ENCODE data around the gene PSMC3IP. TPM values are rescaled to one million over a fixed set of nuclear protein-coding genes. Genes with fewer than 3 reads are reported as not detected.
"Not testable (repeated sequence)": the region's sequence is repeated elsewhere in the genome, so short reads cannot be mapped to it uniquely, and the experiment has no call there.

PSMC3IP gene
- total RNA-seq, 1 donor from 2014 or later = 18.0 TPM

- intact Hi-C loops (cut with micrococcal nuclease) = loop anchor here (2.0 to 10.0 kb wide), 2 partner anchors 14 to 922 kb away; partner anchors contain the start of genes DHX8 and PSMC3IP
Measured at GRCh38 chr17:42563143-42563509, 14.4 kb downstream of the PSMC3IP start.

- intact Hi-C loops (cut with micrococcal nuclease) = loop anchor here (1.0 to 10.0 kb wide), 4 partner anchors 8 to 922 kb away; partner anchors contain the start of genes DHX8, PSMC3IP, RETREG3 and TUBG1
Measured at GRCh38 chr17:42562388-42563142, 15.0 kb downstream of the PSMC3IP start.

GRCh38 chr17:42561897-42562387 lies 15.6 kb downstream of the PSMC3IP start, which contains the start of gene COASY:
Gene COASY, plus strand, starts transcription at chr17:42562148. Its CDS starts 475 bp downstream, at chr17:42562623.
- intact Hi-C loops (cut with micrococcal nuclease) = loop anchor here (1.0 to 10.0 kb wide), 4 partner anchors 8 to 923 kb away; partner anchors contain the start of genes DHX8, PSMC3IP, RETREG3 and TUBG1

DNA sequence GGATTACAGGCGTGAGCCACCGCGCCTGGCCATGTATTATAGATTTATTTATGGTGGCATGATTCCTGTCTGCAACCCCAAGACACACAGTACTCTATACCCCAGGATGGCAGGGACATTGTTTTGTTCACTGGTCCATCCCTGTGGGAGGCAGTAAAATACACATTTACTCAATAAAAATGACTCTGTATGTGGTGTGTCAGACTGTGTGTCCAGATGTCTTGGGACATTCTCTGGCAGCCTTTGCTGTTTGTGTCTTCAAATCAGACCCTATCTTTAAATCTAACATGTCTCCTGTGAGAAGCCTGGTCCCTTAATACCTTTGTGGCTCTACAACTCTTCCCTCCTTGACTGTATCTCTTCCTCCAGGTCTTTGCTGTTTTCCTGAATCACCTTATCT lies 17.3 kb downstream of the PSMC3IP start:
- intact Hi-C loops (cut with micrococcal nuclease) = loop anchor here (10.0 kb wide), 1 partner anchor 925 kb away; the partner anchor contains the start of gene DHX8

- intact Hi-C loops (cut with micrococcal nuclease) = no loop called here
Measured at GRCh38 chr17:42559075-42559474, 18.5 kb downstream of the PSMC3IP start.

DNA sequence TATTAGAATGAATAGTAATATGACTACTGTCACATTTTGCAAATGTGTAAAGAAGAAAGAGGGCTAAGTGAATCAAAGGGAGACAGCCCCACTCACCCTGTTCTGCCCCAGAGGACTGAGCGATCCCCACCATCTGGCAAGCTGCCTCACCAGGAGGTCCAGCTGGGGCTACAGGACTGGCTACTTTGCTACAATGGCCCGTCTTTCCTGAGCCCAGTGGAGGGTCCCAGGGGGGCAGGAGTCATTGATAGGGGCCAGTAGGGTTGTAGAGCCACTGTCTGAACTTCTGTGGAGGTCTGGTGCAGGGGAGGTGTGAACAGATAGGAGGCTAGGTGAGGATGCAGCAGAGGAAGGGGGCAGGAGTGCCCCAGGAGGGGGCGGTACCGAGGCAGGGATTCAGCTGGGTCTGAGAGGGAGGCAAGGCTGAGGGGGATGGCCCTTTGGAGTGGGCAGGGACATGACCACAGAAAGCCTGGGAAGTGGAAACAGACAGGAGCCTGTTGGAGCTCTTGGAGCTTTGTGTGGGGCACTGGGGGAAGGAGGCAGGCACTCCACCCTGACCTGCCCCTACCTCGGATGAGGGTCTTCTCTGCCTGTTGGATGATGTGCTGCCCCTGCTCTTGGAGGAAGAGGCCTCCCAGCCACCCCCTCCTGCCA lies 21.4 kb downstream of the PSMC3IP start:
- intact Hi-C loops (cut with micrococcal nuclease) = not testable (repeated sequence)

- intact Hi-C loops (cut with micrococcal nuclease) = no loop called here
Measured at GRCh38 chr17:42555122-42555622, 22.4 kb downstream of the PSMC3IP start.

- intact Hi-C loops (cut with micrococcal nuclease) = loop anchor here (1.0 kb wide), 1 partner anchor 8 kb away; the partner anchor contains the start of gene COASY
Measured at GRCh38 chr17:42554250-42555121, 23.0 kb downstream of the PSMC3IP start.

DNA sequence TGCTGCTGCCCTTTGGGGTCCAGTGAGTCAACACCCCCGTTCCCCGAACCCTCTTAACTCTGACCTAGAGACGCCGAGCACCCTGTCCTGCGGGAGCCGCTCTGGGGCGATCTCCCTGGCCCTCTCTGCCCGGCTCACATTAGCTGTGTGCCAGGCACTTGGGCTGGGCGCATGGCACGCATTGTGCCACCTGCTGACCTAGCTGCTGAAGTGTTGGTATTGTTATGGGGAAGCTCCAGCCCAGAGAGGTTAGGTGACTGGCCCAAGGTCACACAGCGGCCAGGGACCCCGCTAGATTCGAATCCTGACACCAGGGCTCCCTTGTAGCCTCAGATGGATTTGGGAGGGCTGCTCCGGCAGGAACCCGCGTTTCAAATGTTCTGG lies 23.7 kb downstream of the PSMC3IP start:
- intact Hi-C loops (cut with micrococcal nuclease) = loop anchor here (1.0 kb wide), 1 partner anchor 8 kb away; the partner anchor contains the start of gene COASY

DNA sequence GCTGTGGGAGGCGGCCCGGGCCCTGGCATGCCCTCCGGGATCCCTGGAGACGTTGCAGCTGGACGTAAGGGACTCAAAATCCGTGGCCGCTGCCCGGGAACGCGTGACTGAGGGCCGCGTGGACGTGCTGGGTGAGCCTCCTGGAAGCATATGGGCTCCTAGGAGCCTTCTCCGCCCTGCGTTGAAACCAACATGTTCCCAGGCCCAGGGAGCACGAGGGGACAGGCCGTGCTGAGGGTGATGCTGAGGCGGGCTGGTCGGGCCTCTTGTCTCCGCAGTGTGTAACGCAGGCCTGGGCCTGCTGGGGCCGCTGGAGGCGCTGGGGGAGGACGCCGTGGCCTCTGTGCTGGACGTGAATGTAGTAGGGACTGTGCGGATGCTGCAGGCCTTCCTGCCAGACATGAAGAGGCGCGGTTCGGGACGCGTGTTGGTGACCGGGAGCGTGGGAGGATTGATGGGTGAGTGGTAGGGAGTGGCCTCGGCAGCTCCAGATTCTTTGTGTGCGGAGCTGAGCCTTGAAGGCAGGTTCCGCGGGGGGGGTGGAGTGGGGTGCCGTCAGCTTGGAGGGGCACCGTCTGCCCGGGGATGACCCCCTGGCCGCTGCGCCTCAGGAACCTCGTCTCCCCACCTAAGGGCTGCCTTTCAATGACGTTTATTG lies 24.2 kb downstream of the PSMC3IP start:
- intact Hi-C loops (cut with micrococcal nuclease) = no loop called here

- intact Hi-C loops (cut with micrococcal nuclease) = not testable (repeated sequence)
Measured at GRCh38 chr17:42552736-42553135, 24.8 kb downstream of the PSMC3IP start, which contains the start of gene HSD17B1. Gene HSD17B1, plus strand, starts transcription at chr17:42552923. Its CDS starts 11 bp downstream, at chr17:42552934.

- intact Hi-C loops (cut with micrococcal nuclease) = no loop called here
Measured at GRCh38 chr17:42548993-42549755, 28.4 kb downstream of the PSMC3IP start.

DNA sequence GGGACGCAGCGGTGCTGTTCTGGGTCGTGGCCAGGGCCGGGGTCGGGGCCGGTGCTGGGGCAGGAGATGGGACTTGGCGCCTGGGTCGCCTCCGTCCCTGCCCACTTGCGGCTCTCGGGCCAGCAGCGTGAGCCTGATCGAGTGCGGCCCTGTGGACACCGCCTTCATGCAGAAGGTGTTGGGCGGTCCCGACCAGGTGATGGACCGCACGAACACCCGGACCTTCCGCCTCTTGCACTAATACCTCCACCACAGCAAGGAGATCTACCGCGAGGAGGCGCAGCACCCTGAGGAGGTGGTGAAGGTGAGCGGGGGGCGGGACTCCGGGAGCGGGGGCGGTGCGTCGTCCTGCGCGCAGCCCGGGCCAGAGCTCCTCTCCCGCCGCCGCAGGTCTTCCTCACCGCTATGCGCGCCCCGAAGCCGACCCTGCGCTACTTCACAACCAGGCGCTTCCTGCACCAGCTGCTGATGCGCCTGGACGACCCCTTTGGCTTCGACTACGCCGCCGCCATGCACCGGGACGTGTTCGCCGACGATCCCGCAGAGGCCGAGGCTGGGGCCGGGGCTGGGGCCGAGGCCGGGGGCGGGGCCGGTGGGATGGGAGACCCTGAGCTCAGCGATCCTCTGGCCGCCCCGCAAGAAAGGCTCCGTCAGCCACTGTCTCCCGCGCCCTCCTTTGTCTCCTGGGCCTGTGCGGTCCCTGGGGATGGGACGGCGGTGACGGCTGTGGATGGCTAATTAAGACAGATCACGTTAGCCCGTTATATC lies 29.3 kb downstream of the PSMC3IP start:
- intact Hi-C loops (cut with micrococcal nuclease) = no loop called here

GRCh38 chr17:42547698-42548069 lies 29.8 kb downstream of the PSMC3IP start:
- intact Hi-C loops (cut with micrococcal nuclease) = no loop called here

DNA sequence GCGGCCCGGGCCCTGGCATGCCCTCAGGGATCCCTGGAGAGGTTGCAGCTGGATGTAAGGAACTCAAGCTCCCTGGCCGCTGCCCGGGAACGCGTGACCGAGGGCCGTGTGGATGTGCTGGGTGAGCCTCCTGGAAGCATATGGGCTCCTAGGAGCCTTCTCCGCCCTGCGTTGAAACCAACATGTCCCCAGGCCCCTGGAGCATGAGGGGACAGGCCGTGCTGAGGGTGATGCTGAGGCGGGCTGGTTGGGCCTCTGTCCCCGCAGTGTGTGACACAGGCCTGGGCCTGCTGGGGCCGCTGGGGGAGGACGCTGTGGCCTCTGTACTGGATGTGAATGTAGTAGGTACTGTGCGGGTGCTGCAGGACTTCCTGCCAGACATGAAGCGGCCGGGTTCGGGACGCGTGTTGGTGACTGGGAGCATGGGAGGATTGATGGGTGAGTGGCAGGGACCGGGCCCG lies 30.5 kb downstream of the PSMC3IP start:
- intact Hi-C loops (cut with micrococcal nuclease) = no loop called here

GRCh38 chr17:42545755-42546505 lies 31.6 kb downstream of the PSMC3IP start:
- intact Hi-C loops (cut with micrococcal nuclease) = not testable (repeated sequence)

DNA sequence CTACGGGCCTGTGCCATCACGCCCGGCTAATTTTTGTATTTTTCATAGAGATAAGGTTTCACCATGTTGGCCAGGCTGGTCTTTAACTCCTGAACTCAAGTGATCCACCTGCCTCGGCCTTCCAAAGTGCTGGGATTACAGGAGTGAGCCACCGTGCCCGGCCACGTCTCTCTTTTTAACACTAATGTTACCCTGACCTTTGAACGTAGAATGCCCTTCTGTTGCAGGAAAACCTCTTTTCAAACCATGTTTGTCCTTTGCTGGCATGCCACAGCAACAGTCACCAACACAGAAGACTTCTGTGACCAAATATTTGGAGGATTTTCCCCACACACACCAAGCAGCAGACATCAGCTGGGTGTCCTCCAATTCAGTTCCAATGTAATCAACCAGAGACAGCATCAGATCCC lies 32.6 kb downstream of the PSMC3IP start:
- intact Hi-C loops (cut with micrococcal nuclease) = no loop called here

Measured in T-helper 1 cell treated with Interleukin-12 subunit alpha and Interleukin-12 subunit beta and Interleukin-4 antibody, amounts not matched to agents 30 ng/mL and 1 ng/mL, for 36 hours (primary cell).